Chondrocyte (in vitro differentiated cells): ENCODE data around the gene MFSD6. TPM values are rescaled to one million over a fixed set of nuclear protein-coding genes. Genes with fewer than 3 reads are reported as not detected.

ENCODE experiments used
- DNase-seq: peaks from one replicate; pipeline ENCODE4 v3.0.0; 2021; ENCODE audit warnings: mixed read lengths, low spot score
- H3K27ac Mint-ChIP-seq: one replicate; pipeline ENCODE4 v1.8.0; 2021; ENCODE audit warnings: mild to moderate bottlenecking, moderate library complexity, mixed read lengths; ENCODE audit not compliant: unreplicated experiment
- H3K27me3 Mint-ChIP-seq: 2 replicates; pipeline ENCODE4 v1.8.0; 2021; ENCODE audit warnings: low read depth, mixed read lengths
- H3K36me3 Mint-ChIP-seq: 2 replicates; pipeline ENCODE4 v1.8.0; 2021; ENCODE audit warnings: low read depth, mixed read lengths
- H3K4me1 Mint-ChIP-seq: 2 replicates; pipeline ENCODE4 v1.8.0; 2021; ENCODE audit warnings: low read depth, mild to moderate bottlenecking, mixed read lengths
- H3K4me3 Mint-ChIP-seq: one replicate; pipeline ENCODE4 v1.8.0; 2021; ENCODE audit warnings: mild to moderate bottlenecking, moderate library complexity, mixed read lengths; ENCODE audit not compliant: unreplicated experiment
- H3K9me3 Mint-ChIP-seq: 2 replicates; pipeline ENCODE4 v1.8.0; 2021; ENCODE audit warnings: low read depth, mixed read lengths
- CTCF ChIP-seq: fragments of 200-600 bp; sonication (generic); IDR thresholded peaks from 2 replicates; pipeline ENCODE4 v1.5.0; 2021; ENCODE audit warnings: antibody characterized with exemption, mild to moderate bottlenecking, moderate library complexity
- total RNA-seq: library from RNA; stranded (reverse); gene quantifications from 3 replicates; pipeline ENCODE4 v1.2.1, GENCODE V29; 2021

The MFSD6 gene
- total RNA-seq, 1 donor from 2014 or later = 8.4 TPM

GRCh38 chr2:190481339-190481738 is 73.2 kb downstream of the MFSD6 start:
- Mint-ChIP-seq H3K27ac (no peak overlapping the region), H3K27me3 (no peaks in the 10 kb centered on the region), H3K9me3 (peaks cover 2% of the 10 kb centered on the region), H3K4me1 (peaks cover 6% of the 10 kb centered on the region), H3K4me3 (no peak overlapping the region), H3K36me3 (peaks cover 2% of the 10 kb centered on the region)
- no peak for TF ChIP-seq CTCF
- DNase-seq = no peak

GRCh38 chr2:190482451-190482850 is 74.3 kb downstream of the MFSD6 start:
- H3K4me3 Mint-ChIP-seq = no peak overlapping the region
- no peak for DNase-seq
- peaks cover 3% of the 10 kb centered on the region for H3K36me3 Mint-ChIP-seq
- peaks cover 2% of the 10 kb centered on the region for H3K9me3 Mint-ChIP-seq
- no peak for TF ChIP-seq CTCF
- H3K27ac Mint-ChIP-seq = no peak overlapping the region
- H3K27me3 Mint-ChIP-seq = no peaks in the 10 kb centered on the region
- peaks cover 6% of the 10 kb centered on the region for H3K4me1 Mint-ChIP-seq

GRCh38 chr2:190486037-190486623 is 78.0 kb downstream of the MFSD6 start:
- TF ChIP-seq CTCF = no peak
- Mint-ChIP-seq H3K9me3 (no peaks in the 10 kb centered on the region), H3K27ac (no peak overlapping the region), H3K36me3 (peaks cover 11% of the 10 kb centered on the region), H3K4me3 (no peak overlapping the region), H3K4me1 (no peaks in the 10 kb centered on the region), H3K27me3 (no peaks in the 10 kb centered on the region)
- DNase-seq = no peak

GRCh38 chr2:190488516-190489233 is 80.5 kb downstream of the MFSD6 start:
- Mint-ChIP-seq H3K9me3 (peaks cover 20% of the 10 kb centered on the region), H3K27ac (no peak overlapping the region), H3K4me1 (no peaks in the 10 kb centered on the region), H3K4me3 (no peak overlapping the region), H3K27me3 (no peaks in the 10 kb centered on the region), H3K36me3 (peaks cover 29% of the 10 kb centered on the region)
- DNase-seq = no peak
- no peak for TF ChIP-seq CTCF

GRCh38 chr2:190489475-190489874 is 81.3 kb downstream of the MFSD6 start:
- no peak for DNase-seq
- Mint-ChIP-seq H3K36me3 (peaks cover 30% of the 10 kb centered on the region), H3K27me3 (no peaks in the 10 kb centered on the region), H3K9me3 (peaks cover 24% of the 10 kb centered on the region), H3K27ac (no peak overlapping the region), H3K4me3 (no peak overlapping the region), H3K4me1 (no peaks in the 10 kb centered on the region)
- no peak for TF ChIP-seq CTCF
